H1 (cell line): ENCODE results near the gene PCDHB13. TPM values are rescaled to one million over a fixed set of nuclear protein-coding genes. Genes with fewer than 3 reads are reported as not detected.
A peak's percentile ranks its signal among the peaks of the same experiment; 100 is the strongest.
"Not testable (repeated sequence)": the region's sequence is repeated elsewhere in the genome, so short reads cannot be mapped to it uniquely, and the experiment has no call there.

Source experiments
- CTCF ChIA-PET: fragments of 300-600 bp; sonication (Branson Sonifier 250); formaldehyde crosslinking; loops from one replicate; lab custom pipeline; 2021; ENCODE audit not compliant: partially characterized antibody; lab: Charles Lee
- POLR2A ChIA-PET: fragments of 300-600 bp; sonication (Branson Sonifier 250); formaldehyde crosslinking; loops from one replicate; lab custom pipeline; 2021; ENCODE audit warnings: inconsistent platforms; ENCODE audit not compliant: partially characterized antibody; lab: Charles Lee
- DNase-seq, 2 experiments: peaks; one replicate each; pipeline versions ENCODE4 v3.0.0 to v3.0.0-alpha.2; 2010 to 2022; ENCODE audit warnings: low spot score in 2 of 2, low read depth in 1 of 2, mixed read lengths in 1 of 2
- FAIRE-seq: peaks from 2 replicates; lab custom pipeline; 2011; peaks lifted over from hg19 to GRCh38; lab: Jason Lieb, UNC
- H2AFZ ChIP-seq: 2 replicates; pipeline ENCODE4 v1.8.1; 2012; ENCODE audit warnings: low read length, inconsistent platforms
- H2AK5ac ChIP-seq: 2 replicates; pipeline ENCODE4 v1.6.1; 2013; ENCODE audit warnings: low read depth, low read length
- H2BK120ac ChIP-seq: replicated peaks from 2 replicates; pipeline ENCODE3; 2013; ENCODE audit warnings: low read depth, low read length, inconsistent platforms
- H2BK12ac ChIP-seq: 2 replicates; pipeline ENCODE4 v1.6.1; 2013; ENCODE audit warnings: low read depth, low read length
- H2BK15ac ChIP-seq: 2 replicates; pipeline ENCODE4 v1.6.1; 2013; ENCODE audit warnings: low read length
- H2BK20ac ChIP-seq: 2 replicates; pipeline ENCODE4 v1.6.1; 2013; ENCODE audit warnings: low read length
- H2BK5ac ChIP-seq: 2 replicates; pipeline ENCODE4 v1.6.1; 2013; ENCODE audit warnings: low read depth, low read length
- H3K14ac ChIP-seq: 2 replicates; pipeline ENCODE4 v1.6.1; 2013; ENCODE audit warnings: inconsistent platforms; ENCODE audit not compliant: insufficient read length
- H3K18ac ChIP-seq: 2 replicates; pipeline ENCODE4 v1.6.1; 2013; ENCODE audit warnings: low read length; ENCODE audit errors: extremely low read depth
- H3K23ac ChIP-seq: 2 replicates; pipeline ENCODE4 v1.6.1; 2013; ENCODE audit warnings: inconsistent platforms; ENCODE audit not compliant: insufficient read length
- H3K23me2 ChIP-seq: 2 replicates; pipeline ENCODE4 v1.6.1; 2013; ENCODE audit warnings: low read depth, low read length
- H3K27ac ChIP-seq: 2 replicates; pipeline ENCODE4 v1.6.1; 2011; ENCODE audit warnings: low read depth, low read length, inconsistent platforms
- H3K27me3 ChIP-seq, 4 experiments: replicated peaks in 1 of 4; 1 replicate in 1 of 4; 2 replicates in 3 of 4; pipeline versions ENCODE4 v1.6.1 to v1.8.1; 2011 to 2013; ENCODE audit warnings: low read length in 3 of 4, mild to moderate bottlenecking in 3 of 4, inconsistent platforms in 2 of 4, mixed read lengths in 2 of 4, moderate library complexity in 1 of 4; ENCODE audit not compliant: control insufficient read depth in 3 of 4, insufficient read depth in 3 of 4; ENCODE audit errors: extremely low read depth in 1 of 4
- H3K36me3 ChIP-seq, 4 experiments: 2 replicates each; pipeline versions ENCODE4 v1.6.1 to v1.8.1; 2011 to 2013; ENCODE audit warnings: mild to moderate bottlenecking in 4 of 4, low read length in 3 of 4, moderate library complexity in 2 of 4, control low read depth in 1 of 4, inconsistent platforms in 1 of 4; ENCODE audit not compliant: insufficient read depth in 4 of 4, control insufficient read depth in 2 of 4
- H3K4ac ChIP-seq: replicated peaks from 2 replicates; pipeline ENCODE3; 2013; ENCODE audit warnings: low read length, low read depth, mixed read lengths, inconsistent platforms; ENCODE audit not compliant: insufficient read length
- H3K4me1 ChIP-seq, 4 experiments: replicated peaks in 1 of 4; 1 replicate in 1 of 4; 2 replicates in 3 of 4; pipeline versions ENCODE4 v1.6.1 to v1.8.1; 2011 to 2013; ENCODE audit warnings: low read length in 3 of 4, inconsistent platforms in 2 of 4, mixed read lengths in 1 of 4; ENCODE audit not compliant: insufficient read depth in 4 of 4, control insufficient read depth in 3 of 4
- H3K4me2 ChIP-seq, 2 experiments: 2 replicates each; pipeline versions ENCODE4 v1.6.1 to v1.8.1; 2011 to 2013; ENCODE audit warnings: low read depth in 2 of 2, low read length in 2 of 2, control low read depth in 1 of 2, inconsistent platforms in 1 of 2, mild to moderate bottlenecking in 1 of 2; ENCODE audit not compliant: insufficient read depth in 1 of 2
- H3K4me3 ChIP-seq, 4 experiments: fragments of 200-600, 300-600 bp in 1 of 4; sonication (generic), shearing (Covaris generic), sonication (Bioruptor Twin) in 1 of 4; 2 replicates each; pipeline versions ENCODE4 v1.5.1 to v1.8.1; 2011 to 2016; ENCODE audit warnings: low read length in 4 of 4, low read depth in 3 of 4, control low read depth in 2 of 4, inconsistent platforms in 2 of 4, mild to moderate bottlenecking in 2 of 4, mixed read lengths in 1 of 4, moderate library complexity in 1 of 4; ENCODE audit not compliant: insufficient read depth in 2 of 4; ENCODE audit errors: extremely low read depth in 1 of 4
- H3K56ac ChIP-seq: replicated peaks from 2 replicates; pipeline ENCODE3; 2013; ENCODE audit warnings: low read depth, mild to moderate bottlenecking, mixed read lengths, low read length, inconsistent platforms; ENCODE audit not compliant: insufficient read length
- H3K79me1 ChIP-seq: 2 replicates; pipeline ENCODE4 v1.6.1; 2013; ENCODE audit warnings: low read depth, low read length, control low read depth
- H3K79me2 ChIP-seq, 2 experiments: 2 replicates each; pipeline versions ENCODE4 v1.6.1 to v1.8.1; 2012 to 2013; ENCODE audit warnings: low read length in 2 of 2, mild to moderate bottlenecking in 2 of 2, inconsistent platforms in 1 of 2; ENCODE audit not compliant: insufficient read depth in 2 of 2, control insufficient read depth in 1 of 2
- H3K9ac ChIP-seq, 4 experiments: replicated peaks in 1 of 4; 1 replicate in 1 of 4; 2 replicates in 3 of 4; pipeline versions ENCODE4 v1.6.1 to v1.8.1; 2011 to 2013; ENCODE audit warnings: low read depth in 3 of 4, low read length in 3 of 4, control low read depth in 2 of 4, mild to moderate bottlenecking in 2 of 4, moderate library complexity in 2 of 4, inconsistent platforms in 1 of 4; ENCODE audit errors: extremely low read depth in 1 of 4
- H3K9me3 ChIP-seq, 2 experiments: 2 replicates each; pipeline versions ENCODE4 v1.6.1 to v1.8.1; 2012 to 2013; ENCODE audit warnings: mild to moderate bottlenecking in 2 of 2, moderate library complexity in 2 of 2, control low read depth in 1 of 2, inconsistent platforms in 1 of 2, low read depth in 1 of 2, low read length in 1 of 2, mixed read lengths in 1 of 2; ENCODE audit not compliant: insufficient read depth in 2 of 2
- H4K20me1 ChIP-seq, 2 experiments: replicated peaks in 1 of 2; 2 replicates each; pipeline versions ENCODE3 to v1.8.1; 2011 to 2013; ENCODE audit warnings: inconsistent platforms in 2 of 2, low read length in 2 of 2, mild to moderate bottlenecking in 1 of 2; ENCODE audit not compliant: insufficient read depth in 2 of 2, control insufficient read depth in 1 of 2
- H4K5ac ChIP-seq: 2 replicates; pipeline ENCODE4 v1.6.1; 2013; ENCODE audit warnings: low read length, low read depth, mixed read lengths, inconsistent platforms; ENCODE audit not compliant: insufficient read length
- H4K8ac ChIP-seq: 2 replicates; pipeline ENCODE4 v1.8.0; 2013; ENCODE audit warnings: mild to moderate bottlenecking, moderate library complexity, low read length, inconsistent platforms; ENCODE audit not compliant: insufficient read depth; ENCODE audit errors: extremely low read depth
- H4K91ac ChIP-seq: replicated peaks from 2 replicates; pipeline ENCODE3; 2013; ENCODE audit warnings: low read length, mixed read lengths, inconsistent platforms; ENCODE audit not compliant: insufficient read length
- RAD21 ChIP-seq, 2 experiments: IDR thresholded peaks in 1 of 2; conservative IDR thresholded peaks in 1 of 2; 2 replicates each; pipeline ENCODE4 v1.6.1; 2011; ENCODE audit warnings: low read depth in 2 of 2, low read length in 2 of 2, improper control_type of control experiment in 1 of 2, inconsistent platforms in 1 of 2, mild to moderate bottlenecking in 1 of 2, moderate library complexity in 1 of 2
- WGBS, 2 experiments: shearing (Covaris generic) in 1 of 2; methylation state at CpG; one replicate each; pipeline versions ENCODE4 v1.1.6 to v1.1.7; 2013 to 2015; ENCODE audit warnings: low lambda C conversion rate in 2 of 2, mixed read lengths in 2 of 2, inconsistent platforms in 1 of 2, low coverage in 1 of 2, missing lambda C conversion rate in 1 of 2; ENCODE audit not compliant: insufficient replicate concordance in 2 of 2, insufficient coverage in 1 of 2, insufficient read length in 1 of 2; ENCODE audit errors: extremely low coverage in 1 of 2, missing lambda C conversion rate in 1 of 2; 5-methylcytosine and 5-hydroxymethylcytosine counted together
- polyA plus RNA-seq, 7 experiments: library from polyadenylated mRNA; depleted of rRNA in 3 of 7; stranded (reverse) in 5 of 7; unstranded in 2 of 7; fragments of >200 nt in 5 of 7; fragments of 200-250 nt in 2 of 7; gene quantifications; 1 replicate in 5 of 7; 2 replicates in 1 of 7; 4 replicates in 1 of 7; pipeline versions ENCODE4 v1.2.1 to v1.2.3, GENCODE V29; 2011 to 2013; ENCODE audit warnings: missing spikeins in 2 of 7, mixed read lengths in 2 of 7
- total RNA-seq: library from RNA; stranded (reverse); fragmentation: NEBNext Ultra II Directional; extraction: Animal tissue kit (Norgen Biotek cat#: 25700); gene quantifications from 2 replicates; pipeline ENCODE4 v1.2.1, GENCODE V29; 2021

PCDHB13 gene
- total and polyA plus RNA-seq, 2 of the 8 experiments (the other 6 are each of a cell fraction or from before 2014, with no cell fraction given), result 1.1 to 1.4 TPM

GRCh38 chr5:141177577-141178191 is 36.0 kb upstream of the PCDHB13 start, which contains the start of gene PCDHB8:
Gene PCDHB8 (plus strand): TSS chr5:141177790. CDS start chr5:141178035, 245 bp downstream.
- not testable (repeated sequence) for H3K23ac ChIP-seq, H3K4me2 ChIP-seq, H3K4ac ChIP-seq, H3K36me3 ChIP-seq, H3K14ac ChIP-seq, H2AFZ ChIP-seq, H2BK20ac ChIP-seq, H2BK5ac ChIP-seq, H3K4me1 ChIP-seq, H4K20me1 ChIP-seq, H3K27me3 ChIP-seq, H2BK120ac ChIP-seq, H3K23me2 ChIP-seq, H2AK5ac ChIP-seq, H3K18ac ChIP-seq, H3K79me2 ChIP-seq, H4K91ac ChIP-seq, H2BK12ac ChIP-seq, H4K5ac ChIP-seq, H2BK15ac ChIP-seq, H4K8ac ChIP-seq
- ChIA-PET POLR2A (interaction anchor here (1.1 kb wide), 1 partner anchor 42 kb away, joined by 4 read pairs; the partner anchor contains the start of gene PCDHB5), CTCF (interaction anchor here (0.7 to 2.8 kb wide), 15 partner anchors 9 to 380 kb away, joined by 3 to 21 read pairs (median 3); partner anchors contain the start of genes PCDHB10, PCDHB14, PCDHB2 and PCDHB9)
- FAIRE-seq, result peak; percentile 95
- H3K9me3 ChIP-seq, result peaks cover 0 to 15% of the 10 kb centered on the region in 2 experiments; a peak in 1 of 4 replicates
- WGBS, 2 experiments, result 80% methylated on average over 14 of the region's 18 CpGs; no CpG with 5 or more reads in 1 of the 2 experiments
- peak in 1 of 2 experiments; percentile 12; a peak in 1 of 4 replicates for TF ChIP-seq RAD21 (IDR thresholded peaks at IDR 0.05 in 1 of 2, conservative IDR thresholded peaks at IDR 0.05 in 1 of 2; ENCODE audit: low read depth in 2 of 2, low read length in 2 of 2)
- TF ChIP-seq, all 59 proteins: peak for 1; not testable (repeated sequence) for 58
- not testable (repeated sequence) for H3K79me1 ChIP-seq, H3K4me3 ChIP-seq, DNase-seq, H3K9ac ChIP-seq, H3K27ac ChIP-seq, H3K56ac ChIP-seq
